ENCODE data around the gene POLR1A. TPM values are rescaled to one million over a fixed set of nuclear protein-coding genes. Genes with fewer than 3 reads are reported as not detected.

POLR1A gene
- total and polyA plus RNA-seq, 2 of the 13 experiments (the other 11 are each of a cell fraction or from before 2014, with no cell fraction given), result 7.2 to 39.9 TPM

- Histone ChIP-seq H3K9ac (ENCODE audit: insufficient read depth, low read depth, low read length) (no peak overlapping the region), H3K36me3 (replicated peaks in 1 of 2; ENCODE audit: control insufficient read depth in 1 of 2, insufficient read depth in 2 of 2, low read length in 2 of 2) (peaks cover 48 to 79% of the 10 kb centered on the region in 2 experiments), H3K79me2 (ENCODE audit: insufficient read depth, low read length) (no peaks in the 10 kb centered on the region), H3K4me1 (ENCODE audit: insufficient read depth, low read length) (peaks cover 3% of the 10 kb centered on the region), H2AFZ (ENCODE audit: low read length) (no peak overlapping the region), H3K27ac (ENCODE audit: extremely low read length, insufficient read depth, low read length) (no peak overlapping the region), H3K4me2 (ENCODE audit: low read depth, low read length) (no peak overlapping the region), H4K20me1 (ENCODE audit: insufficient read depth, low read length) (no peaks in the 10 kb centered on the region), H3K4me3 (replicated peaks in 1 of 3; ENCODE audit: insufficient read depth in 1 of 3, low read depth in 2 of 3, low read length in 3 of 3) (no peak overlapping the region), H3K27me3 (ENCODE audit: control insufficient read depth in 1 of 2, insufficient read depth in 2 of 2, low read length in 2 of 2) (no peaks in the 10 kb centered on the region), H3K9me3 (ENCODE audit: low read length) (no peaks in the 10 kb centered on the region)
- 96% methylated on average over 33 of the region's 33 CpGs for WGBS (ENCODE audit: low lambda C conversion rate)
- in situ Hi-C loops (cut with HindIII; ENCODE audit: extremely low pct_ligation_motif_present, low pct_unique_long_range_greater_than_20kb) (no loop called here), intact Hi-C loops (cut with micrococcal nuclease; ENCODE audit: unreplicated experiment) (no loop called here)
- no peak for DNase-seq (ENCODE audit: low spot score)
- POLR2A ChIA-PET, result no interaction called here
- TF ChIP-seq NFATC3 (CRISPR knock-in tag; IDR thresholded peaks at IDR 0.05) (no peak), ZNF543 (CRISPR knock-in tag; IDR thresholded peaks at IDR 0.05) (no peak), RBM22 (optimal IDR thresholded peaks at IDR 0.05; ENCODE audit: low read length) (peak; percentile 15)
- no peak for ATAC-seq
- FAIRE-seq, result no peak
- CTCF ChIA-PET (ENCODE audit: low intra/inter-chr PET ratio, low total read pairs), result no interaction called here
- no TSS peak for BruUV-seq (replicated peaks)
These were observed 77.5 kb downstream of the POLR1A start for GRCh38 chr2:86027922-86028765.

- Histone ChIP-seq H3K9ac (ENCODE audit: insufficient read depth, low read depth, low read length) (no peak overlapping the region), H3K4me3 (replicated peaks in 1 of 3; ENCODE audit: insufficient read depth in 1 of 3, low read depth in 2 of 3, low read length in 3 of 3) (no peak overlapping the region), H2AFZ (ENCODE audit: low read length) (no peak overlapping the region), H3K27ac (ENCODE audit: extremely low read length, insufficient read depth, low read length) (no peak overlapping the region), H3K4me1 (ENCODE audit: insufficient read depth, low read length) (peaks cover 11% of the 10 kb centered on the region), H3K79me2 (ENCODE audit: insufficient read depth, low read length) (no peaks in the 10 kb centered on the region), H3K36me3 (replicated peaks in 1 of 2; ENCODE audit: control insufficient read depth in 1 of 2, insufficient read depth in 2 of 2, low read length in 2 of 2) (peaks cover 42 to 72% of the 10 kb centered on the region in 2 experiments), H3K9me3 (ENCODE audit: low read length) (no peaks in the 10 kb centered on the region), H3K4me2 (ENCODE audit: low read depth, low read length) (no peak overlapping the region), H4K20me1 (ENCODE audit: insufficient read depth, low read length) (no peaks in the 10 kb centered on the region), H3K27me3 (ENCODE audit: control insufficient read depth in 1 of 2, insufficient read depth in 2 of 2, low read length in 2 of 2) (no peaks in the 10 kb centered on the region)
- ChIA-PET POLR2A (no interaction called here), CTCF (ENCODE audit: low intra/inter-chr PET ratio, low total read pairs) (no interaction called here)
- DNase-seq (ENCODE audit: low spot score), result no peak
- no peak for FAIRE-seq
- intact Hi-C loops (cut with micrococcal nuclease; ENCODE audit: unreplicated experiment), result no loop called here
- BruUV-seq (replicated peaks), result no TSS peak
- TF ChIP-seq CEBPB (IDR thresholded peaks at IDR 0.05; ENCODE audit: borderline replicate concordance, low read depth, low read length) (no peak), NR1H2 (CRISPR knock-in tag; IDR thresholded peaks at IDR 0.05; ENCODE audit: borderline replicate concordance, low read depth) (no peak), ZFP1 (CRISPR knock-in tag; IDR thresholded peaks at IDR 0.05) (no peak), SCMH1 (CRISPR knock-in tag; IDR thresholded peaks at IDR 0.05; ENCODE audit: borderline replicate concordance) (no peak), ZNF598 (CRISPR knock-in tag; IDR thresholded peaks at IDR 0.05; ENCODE audit: borderline replicate concordance) (no peak), CEBPZ (IDR thresholded peaks at IDR 0.05; ENCODE audit: low read length) (no peak)
- in situ Hi-C loops (cut with HindIII; ENCODE audit: extremely low pct_ligation_motif_present, low pct_unique_long_range_greater_than_20kb), result no loop called here
- ATAC-seq, result no peak
- WGBS (ENCODE audit: low lambda C conversion rate), result 98% methylated on average over 17 of the region's 17 CpGs
These were observed 78.3 kb downstream of the POLR1A start for GRCh38 chr2:86027196-86027921.
